Testis (tissue), 2 donors: ENCODE data around the gene EGR4.

Experiments
- POLR2A ChIP-seq: fragments of 450-650 bp; IDR thresholded peaks from one replicate; pipeline ENCODE4 v1.6.1; 2017; ENCODE audit warnings: antibody characterized with exemption, mild to moderate bottlenecking, moderate library complexity
- TF ChIP-seq, protein P1 (sequence below), 3 experiments: fragments of 450-650 bp in 2 of 3; fragments of 200-600 bp in 1 of 3; sonication (generic) in 1 of 3; IDR thresholded peaks; one replicate each; pipeline ENCODE4 v1.5.1; 2016 to 2019; ENCODE audit warnings: antibody characterized with exemption in 3 of 3, mild to moderate bottlenecking in 2 of 3, moderate library complexity in 1 of 3

DNA sequence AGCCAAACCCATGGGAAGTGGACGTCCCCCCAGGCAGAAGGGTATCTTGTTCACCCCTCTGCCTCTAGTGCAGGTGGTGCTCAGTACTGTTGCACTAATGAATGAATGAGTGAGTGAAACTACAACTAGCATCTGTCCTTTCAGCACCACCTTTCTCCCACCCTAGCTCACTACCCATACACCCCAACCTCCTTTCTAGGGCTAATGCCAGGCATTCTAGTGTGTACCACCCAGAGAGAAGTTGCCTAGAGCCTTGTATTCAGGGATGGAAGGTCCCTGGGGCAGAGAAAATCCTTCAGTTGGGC lies 36.8 kb downstream of the EGR4 start:
- TF ChIP-seq, protein P1, sequence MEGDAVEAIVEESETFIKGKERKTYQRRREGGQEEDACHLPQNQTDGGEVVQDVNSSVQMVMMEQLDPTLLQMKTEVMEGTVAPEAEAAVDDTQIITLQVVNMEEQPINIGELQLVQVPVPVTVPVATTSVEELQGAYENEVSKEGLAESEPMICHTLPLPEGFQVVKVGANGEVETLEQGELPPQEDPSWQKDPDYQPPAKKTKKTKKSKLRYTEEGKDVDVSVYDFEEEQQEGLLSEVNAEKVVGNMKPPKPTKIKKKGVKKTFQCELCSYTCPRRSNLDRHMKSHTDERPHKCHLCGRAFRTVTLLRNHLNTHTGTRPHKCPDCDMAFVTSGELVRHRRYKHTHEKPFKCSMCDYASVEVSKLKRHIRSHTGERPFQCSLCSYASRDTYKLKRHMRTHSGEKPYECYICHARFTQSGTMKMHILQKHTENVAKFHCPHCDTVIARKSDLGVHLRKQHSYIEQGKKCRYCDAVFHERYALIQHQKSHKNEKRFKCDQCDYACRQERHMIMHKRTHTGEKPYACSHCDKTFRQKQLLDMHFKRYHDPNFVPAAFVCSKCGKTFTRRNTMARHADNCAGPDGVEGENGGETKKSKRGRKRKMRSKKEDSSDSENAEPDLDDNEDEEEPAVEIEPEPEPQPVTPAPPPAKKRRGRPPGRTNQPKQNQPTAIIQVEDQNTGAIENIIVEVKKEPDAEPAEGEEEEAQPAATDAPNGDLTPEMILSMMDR (IDR thresholded peaks at IDR 0.05): no peak
- no peak for TF ChIP-seq POLR2A
